NCI-H345 treated with DMSO at 0.1 percent for 48 hours (cell line): Measurements from ENCODE around the gene PLCG1.

Experiments
- DNase-seq: peaks from one replicate; lab custom pipeline; 2025; ENCODE audit not compliant: unreplicated experiment; lab: John Stamatoyannopoulos, UW

The PLCG1 gene

GRCh38 chr20:41204304-41205265 lies 67.2 kb downstream of the PLCG1 start:
- DNase-seq = no peak

- DNase-seq = no peak
Observed at GRCh38 chr20:41205313-41205712, 68.0 kb downstream of the PLCG1 start.

GRCh38 chr20:41213150-41213820 lies 75.9 kb downstream of the PLCG1 start:
- DNase-seq = no peak

- DNase-seq = no peak
Observed at GRCh38 chr20:41214202-41214601, 76.9 kb downstream of the PLCG1 start.

GRCh38 chr20:41214666-41215065 lies 77.3 kb downstream of the PLCG1 start:
- no peak for DNase-seq

GRCh38 chr20:41217422-41217821 lies 80.1 kb downstream of the PLCG1 start:
- no peak for DNase-seq

GRCh38 chr20:41218466-41218865 lies 81.1 kb downstream of the PLCG1 start:
- DNase-seq = no peak

GRCh38 chr20:41219824-41220223 lies 82.5 kb downstream of the PLCG1 start:
- no peak for DNase-seq

GRCh38 chr20:41221614-41222218 lies 84.4 kb downstream of the PLCG1 start:
- DNase-seq = no peak

- DNase-seq = no peak
Observed at GRCh38 chr20:41222296-41222695, 85.0 kb downstream of the PLCG1 start.

- DNase-seq = no peak
Observed at GRCh38 chr20:41222703-41223102, 85.4 kb downstream of the PLCG1 start.

- DNase-seq = no peak
Observed at GRCh38 chr20:41223112-41223511, 85.8 kb downstream of the PLCG1 start.

GRCh38 chr20:41224281-41224680 lies 86.9 kb downstream of the PLCG1 start:
- no peak for DNase-seq

- DNase-seq = no peak
Observed at GRCh38 chr20:41225091-41225490, 87.7 kb downstream of the PLCG1 start.

- DNase-seq = no peak
Observed at GRCh38 chr20:41226426-41226825, 89.1 kb downstream of the PLCG1 start.
